Neural cell (in vitro differentiated cells): Measurements from ENCODE around the gene KDM2A. TPM values are rescaled to one million over a fixed set of nuclear protein-coding genes. Genes with fewer than 3 reads are reported as not detected.

Source experiments
- H2AFZ ChIP-seq: fragments of 200-600, 300-800 bp; sonication (generic), shearing (Covaris generic); 2 replicates; pipeline ENCODE4 v1.6.0; 2014; ENCODE audit warnings: low read depth, mild to moderate bottlenecking, antibody characterized with exemption, low read length, moderate library complexity
- H3F3A ChIP-seq: fragments of 200-600 bp; shearing (Covaris generic); 2 replicates; pipeline ENCODE4 v1.6.1; 2016; ENCODE audit warnings: mild to moderate bottlenecking, moderate library complexity, mixed read lengths, antibody characterized with exemption, low read length; ENCODE audit not compliant: insufficient read depth, poor library complexity, severe bottlenecking
- H3K27ac ChIP-seq: fragments of 200-600, 300-800 bp; sonication (generic), shearing (Covaris generic); 2 replicates; pipeline ENCODE4 v1.5.1; 2014; ENCODE audit warnings: mild to moderate bottlenecking, low read length, moderate library complexity
- H3K27me3 ChIP-seq: fragments of 300-800, 200-600 bp; sonication (generic), shearing (Covaris generic); 2 replicates; pipeline ENCODE4 v1.6.0; 2014; ENCODE audit warnings: mild to moderate bottlenecking, low read depth, low read length, moderate library complexity; ENCODE audit not compliant: insufficient read depth
- H3K36me3 ChIP-seq: fragments of 300-800, 200-600 bp; sonication (generic), shearing (Covaris generic); 2 replicates; pipeline ENCODE4 v1.5.1; 2014; ENCODE audit warnings: mild to moderate bottlenecking, antibody characterized with exemption, low read length, moderate library complexity; ENCODE audit not compliant: insufficient read depth
- H3K4me2 ChIP-seq: fragments of 300-800, 200-600 bp; sonication (generic), shearing (Covaris generic); 2 replicates; pipeline ENCODE4 v1.6.0; 2014; ENCODE audit warnings: mild to moderate bottlenecking, low read length
- H3K4me3 ChIP-seq: fragments of 300-800, 200-600 bp; sonication (generic), shearing (Covaris generic); 2 replicates; pipeline ENCODE4 v1.5.1; 2014; ENCODE audit warnings: mild to moderate bottlenecking, low read length, moderate library complexity
- H3K79me2 ChIP-seq: fragments of 200-600 bp; shearing (Covaris generic); replicated peaks from 2 replicates; pipeline ENCODE4 v1.6.0; 2014; ENCODE audit warnings: mild to moderate bottlenecking, low read length, moderate library complexity; ENCODE audit not compliant: insufficient read depth
- H3K9ac ChIP-seq: fragments of 300-800, 200-600 bp; sonication (generic), shearing (Covaris generic); 2 replicates; pipeline ENCODE4 v1.6.1; 2016; ENCODE audit warnings: mild to moderate bottlenecking, low read length, mixed read lengths
- H3K9me2 ChIP-seq: fragments of 200-600 bp; shearing (Covaris generic); 2 replicates; pipeline ENCODE4 v1.6.1; 2016; ENCODE audit warnings: mild to moderate bottlenecking, low read length, mixed read lengths; ENCODE audit not compliant: insufficient read depth
- H3K9me3 ChIP-seq: fragments of 200-600, 300-800 bp; sonication (generic), shearing (Covaris generic); 2 replicates; pipeline ENCODE4 v1.6.1; 2016; ENCODE audit warnings: mild to moderate bottlenecking, mixed run types, low read length, moderate library complexity, mixed read lengths
- H4K20me1 ChIP-seq: fragments of 200-600 bp; shearing (Covaris generic); 2 replicates; pipeline ENCODE4 v1.6.1; 2016; ENCODE audit warnings: mild to moderate bottlenecking, mixed run types; ENCODE audit not compliant: insufficient read depth
- EP300 ChIP-seq: fragments of 450-650 bp; conservative IDR thresholded peaks from 2 replicates; pipeline ENCODE4 v1.6.1; 2014; ENCODE audit warnings: antibody characterized with exemption, mild to moderate bottlenecking, moderate library complexity; ENCODE audit not compliant: poor library complexity, severe bottlenecking
- EZH2 ChIP-seq: fragments of 200-600, 300-800 bp; shearing (Covaris generic), sonication (generic); IDR thresholded peaks from 2 replicates; pipeline ENCODE4 v1.6.1; 2014; ENCODE audit warnings: antibody characterized with exemption, low read length, borderline replicate concordance, mild to moderate bottlenecking; ENCODE audit not compliant: insufficient read depth, poor library complexity, severe bottlenecking
- MXI1 ChIP-seq: fragments of 450-650 bp; conservative IDR thresholded peaks from 2 replicates; pipeline ENCODE4 v1.6.1; 2014; ENCODE audit warnings: antibody characterized with exemption, mild to moderate bottlenecking; ENCODE audit not compliant: poor library complexity, severe bottlenecking
- POLR2AphosphoS5 ChIP-seq: IDR thresholded peaks from 2 replicates; pipeline ENCODE4 v1.6.1; 2012
- RAD21 ChIP-seq: fragments of 450-650 bp; conservative IDR thresholded peaks from 2 replicates; pipeline ENCODE4 v1.6.1; 2014; ENCODE audit warnings: antibody characterized with exemption, mild to moderate bottlenecking, moderate library complexity
- SMC3 ChIP-seq: fragments of 450-650 bp; conservative IDR thresholded peaks from 2 replicates; pipeline ENCODE4 v1.6.1; 2014; ENCODE audit warnings: antibody characterized with exemption, mild to moderate bottlenecking, moderate library complexity; ENCODE audit not compliant: poor library complexity
- TAF1 ChIP-seq: IDR thresholded peaks from 2 replicates; pipeline ENCODE4 v1.6.1; 2012; ENCODE audit warnings: low read depth
- polyA plus RNA-seq: library from polyadenylated mRNA; depleted of rRNA; stranded (reverse); fragments of >200 nt; gene quantifications from 2 replicates; pipeline ENCODE4 v1.2.3, GENCODE V29; 2014
- TF ChIP-seq, protein P1 (sequence below): fragments of 450-650 bp; IDR thresholded peaks from 2 replicates; pipeline ENCODE4 v1.5.1; 2014; ENCODE audit warnings: antibody characterized with exemption, mild to moderate bottlenecking, moderate library complexity; ENCODE audit not compliant: poor library complexity, severe bottlenecking
- TF ChIP-seq, protein P2 (sequence below): IDR thresholded peaks from 2 replicates; pipeline ENCODE4 v1.6.1; 2012; ENCODE audit warnings: borderline replicate concordance

Gene KDM2A
- polyA plus RNA-seq, 1 donor from 2014 or later: 12.4 TPM

DNA sequence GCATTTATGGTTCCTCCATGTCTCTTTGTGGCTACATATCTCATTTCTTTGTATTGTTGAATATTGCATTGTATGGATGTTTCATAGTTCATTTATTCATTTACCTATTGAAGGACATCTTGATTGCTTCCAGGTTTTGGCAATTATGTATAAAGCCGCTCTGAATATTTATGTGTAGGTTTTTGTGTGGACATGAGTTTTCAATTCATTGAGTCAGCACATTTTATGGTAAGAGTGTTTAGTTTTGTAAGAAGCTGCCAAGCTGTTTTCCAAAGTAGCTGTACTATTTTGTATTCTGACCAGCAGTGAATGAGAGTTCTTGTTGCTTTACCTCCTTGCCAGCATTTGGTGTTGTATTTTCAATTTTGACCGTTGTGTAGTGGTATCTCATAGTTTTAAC is 39.2 kb downstream of the KDM2A start:
- H4K20me1 ChIP-seq: no peaks in the 10 kb centered on the region
- H3K27ac ChIP-seq: no peak overlapping the region
- H3K9me3 ChIP-seq: no peaks in the 10 kb centered on the region
- no peak overlapping the region for H3K4me3 ChIP-seq
- no peaks in the 10 kb centered on the region for H3F3A ChIP-seq
- peaks cover 26% of the 10 kb centered on the region for H3K79me2 ChIP-seq
- no peak overlapping the region for H3K4me2 ChIP-seq
- H3K27me3 ChIP-seq: no peaks in the 10 kb centered on the region
- H3K9me2 ChIP-seq: no peaks in the 10 kb centered on the region
- H3K36me3 ChIP-seq: no peaks in the 10 kb centered on the region
- no peak for TF ChIP-seq SMC3
- TF ChIP-seq EP300: no peak
- TF ChIP-seq POLR2AphosphoS5: no peak
- no peak for TF ChIP-seq MXI1
- no peak for TF ChIP-seq RAD21
- H3K9ac ChIP-seq: no peak overlapping the region
- no peak overlapping the region for H2AFZ ChIP-seq

DNA sequence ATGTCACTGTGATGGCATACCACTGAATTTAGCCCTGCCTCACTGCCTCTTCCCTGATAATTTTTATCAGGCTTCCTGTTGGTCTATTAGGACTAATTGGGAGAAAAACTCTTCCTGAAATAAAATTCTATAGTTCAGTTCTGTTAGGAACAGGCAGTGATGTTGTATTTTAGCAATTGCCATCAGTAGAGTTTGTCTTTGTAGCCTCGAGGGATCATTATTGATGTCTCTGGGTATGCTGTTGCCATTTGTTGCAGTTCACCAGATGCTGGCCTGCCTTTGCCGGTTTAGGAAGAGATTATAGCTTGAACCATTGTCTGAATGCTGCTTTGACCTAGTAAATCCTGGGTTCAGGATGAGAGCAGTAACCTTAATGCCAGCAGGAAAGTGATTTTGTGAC is 41.0 kb downstream of the KDM2A start:
- Histone ChIP-seq H3K27me3 (no peaks in the 10 kb centered on the region), H3K9me2 (no peaks in the 10 kb centered on the region), H3K27ac (no peak overlapping the region), H3K79me2 (peaks cover 32% of the 10 kb centered on the region), H3K4me3 (no peak overlapping the region), H3K36me3 (no peaks in the 10 kb centered on the region), H3K9ac (no peak overlapping the region), H2AFZ (no peak overlapping the region), H3K4me2 (no peak overlapping the region), H3K9me3 (no peaks in the 10 kb centered on the region), H4K20me1 (no peaks in the 10 kb centered on the region), H3F3A (no peaks in the 10 kb centered on the region)
- TF ChIP-seq POLR2AphosphoS5 (no peak), EZH2 (no peak), RAD21 (no peak), MXI1 (no peak), EP300 (no peak), SMC3 (no peak), TAF1 (no peak)
- TF ChIP-seq, protein P1, sequence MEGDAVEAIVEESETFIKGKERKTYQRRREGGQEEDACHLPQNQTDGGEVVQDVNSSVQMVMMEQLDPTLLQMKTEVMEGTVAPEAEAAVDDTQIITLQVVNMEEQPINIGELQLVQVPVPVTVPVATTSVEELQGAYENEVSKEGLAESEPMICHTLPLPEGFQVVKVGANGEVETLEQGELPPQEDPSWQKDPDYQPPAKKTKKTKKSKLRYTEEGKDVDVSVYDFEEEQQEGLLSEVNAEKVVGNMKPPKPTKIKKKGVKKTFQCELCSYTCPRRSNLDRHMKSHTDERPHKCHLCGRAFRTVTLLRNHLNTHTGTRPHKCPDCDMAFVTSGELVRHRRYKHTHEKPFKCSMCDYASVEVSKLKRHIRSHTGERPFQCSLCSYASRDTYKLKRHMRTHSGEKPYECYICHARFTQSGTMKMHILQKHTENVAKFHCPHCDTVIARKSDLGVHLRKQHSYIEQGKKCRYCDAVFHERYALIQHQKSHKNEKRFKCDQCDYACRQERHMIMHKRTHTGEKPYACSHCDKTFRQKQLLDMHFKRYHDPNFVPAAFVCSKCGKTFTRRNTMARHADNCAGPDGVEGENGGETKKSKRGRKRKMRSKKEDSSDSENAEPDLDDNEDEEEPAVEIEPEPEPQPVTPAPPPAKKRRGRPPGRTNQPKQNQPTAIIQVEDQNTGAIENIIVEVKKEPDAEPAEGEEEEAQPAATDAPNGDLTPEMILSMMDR: no peak
- TF ChIP-seq, protein P2, sequence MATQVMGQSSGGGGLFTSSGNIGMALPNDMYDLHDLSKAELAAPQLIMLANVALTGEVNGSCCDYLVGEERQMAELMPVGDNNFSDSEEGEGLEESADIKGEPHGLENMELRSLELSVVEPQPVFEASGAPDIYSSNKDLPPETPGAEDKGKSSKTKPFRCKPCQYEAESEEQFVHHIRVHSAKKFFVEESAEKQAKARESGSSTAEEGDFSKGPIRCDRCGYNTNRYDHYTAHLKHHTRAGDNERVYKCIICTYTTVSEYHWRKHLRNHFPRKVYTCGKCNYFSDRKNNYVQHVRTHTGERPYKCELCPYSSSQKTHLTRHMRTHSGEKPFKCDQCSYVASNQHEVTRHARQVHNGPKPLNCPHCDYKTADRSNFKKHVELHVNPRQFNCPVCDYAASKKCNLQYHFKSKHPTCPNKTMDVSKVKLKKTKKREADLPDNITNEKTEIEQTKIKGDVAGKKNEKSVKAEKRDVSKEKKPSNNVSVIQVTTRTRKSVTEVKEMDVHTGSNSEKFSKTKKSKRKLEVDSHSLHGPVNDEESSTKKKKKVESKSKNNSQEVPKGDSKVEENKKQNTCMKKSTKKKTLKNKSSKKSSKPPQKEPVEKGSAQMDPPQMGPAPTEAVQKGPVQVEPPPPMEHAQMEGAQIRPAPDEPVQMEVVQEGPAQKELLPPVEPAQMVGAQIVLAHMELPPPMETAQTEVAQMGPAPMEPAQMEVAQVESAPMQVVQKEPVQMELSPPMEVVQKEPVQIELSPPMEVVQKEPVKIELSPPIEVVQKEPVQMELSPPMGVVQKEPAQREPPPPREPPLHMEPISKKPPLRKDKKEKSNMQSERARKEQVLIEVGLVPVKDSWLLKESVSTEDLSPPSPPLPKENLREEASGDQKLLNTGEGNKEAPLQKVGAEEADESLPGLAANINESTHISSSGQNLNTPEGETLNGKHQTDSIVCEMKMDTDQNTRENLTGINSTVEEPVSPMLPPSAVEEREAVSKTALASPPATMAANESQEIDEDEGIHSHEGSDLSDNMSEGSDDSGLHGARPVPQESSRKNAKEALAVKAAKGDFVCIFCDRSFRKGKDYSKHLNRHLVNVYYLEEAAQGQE: no peak
